NCI-H2171 (cell line): ENCODE measurements around the gene GPR85.
"Not testable (repeated sequence)": the region's sequence is repeated elsewhere in the genome, so short reads cannot be mapped to it uniquely, and the experiment has no call there.

Experiments
- DNase-seq: peaks from one replicate; lab custom pipeline; 2025; lab: John Stamatoyannopoulos, UW

The GPR85 gene, protein sequence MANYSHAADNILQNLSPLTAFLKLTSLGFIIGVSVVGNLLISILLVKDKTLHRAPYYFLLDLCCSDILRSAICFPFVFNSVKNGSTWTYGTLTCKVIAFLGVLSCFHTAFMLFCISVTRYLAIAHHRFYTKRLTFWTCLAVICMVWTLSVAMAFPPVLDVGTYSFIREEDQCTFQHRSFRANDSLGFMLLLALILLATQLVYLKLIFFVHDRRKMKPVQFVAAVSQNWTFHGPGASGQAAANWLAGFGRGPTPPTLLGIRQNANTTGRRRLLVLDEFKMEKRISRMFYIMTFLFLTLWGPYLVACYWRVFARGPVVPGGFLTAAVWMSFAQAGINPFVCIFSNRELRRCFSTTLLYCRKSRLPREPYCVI

DNA sequence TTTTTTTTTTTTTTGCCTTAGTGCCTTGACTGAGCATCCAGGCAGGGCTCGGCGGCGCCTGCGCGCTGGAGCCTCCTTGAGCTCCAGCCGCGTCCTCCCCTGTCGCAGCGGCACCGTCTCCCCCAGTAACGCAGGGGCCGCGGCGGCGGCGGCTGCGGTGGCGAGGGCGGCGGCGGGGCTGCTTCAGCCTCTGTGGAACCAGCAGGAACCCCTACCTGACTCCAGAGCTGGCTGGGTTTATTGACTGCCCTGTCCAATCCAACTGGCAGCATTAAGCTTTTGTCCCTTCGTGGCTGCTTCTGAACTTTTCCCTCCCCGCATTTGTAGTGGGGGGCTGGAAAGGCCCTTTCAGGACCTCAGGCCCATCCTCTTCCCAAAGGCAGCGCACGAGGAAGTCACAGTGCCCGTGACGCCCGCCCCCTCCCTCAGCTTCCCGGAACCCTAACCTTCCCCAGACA is at the start of gene GPR85:
Gene GPR85 (minus strand): TSS at position 397 of the 458 bp plus-strand sequence. CDS start 2,106 bp downstream, outside the sequence.
- peak; percentile 66 for DNase-seq

DNA sequence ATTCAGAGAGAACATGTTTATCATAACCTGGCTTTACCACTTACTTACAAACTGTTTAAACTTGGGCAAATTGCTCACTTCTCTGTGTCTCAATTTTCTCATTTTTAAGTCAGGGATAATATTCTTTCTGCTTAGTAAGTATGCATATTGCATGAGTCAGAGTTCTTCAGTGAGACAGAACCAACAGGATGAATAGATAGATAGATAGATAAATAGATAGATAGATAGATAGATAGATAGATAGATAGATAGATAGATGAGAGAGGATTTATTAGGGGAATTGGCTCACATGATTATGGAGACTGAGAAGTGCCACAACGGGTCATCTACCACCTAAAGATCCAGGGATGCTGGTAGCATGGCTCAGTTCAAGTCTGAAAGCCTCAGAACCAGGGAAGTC is 47.4 kb upstream of the GPR85 start:
- no peak for DNase-seq

DNA sequence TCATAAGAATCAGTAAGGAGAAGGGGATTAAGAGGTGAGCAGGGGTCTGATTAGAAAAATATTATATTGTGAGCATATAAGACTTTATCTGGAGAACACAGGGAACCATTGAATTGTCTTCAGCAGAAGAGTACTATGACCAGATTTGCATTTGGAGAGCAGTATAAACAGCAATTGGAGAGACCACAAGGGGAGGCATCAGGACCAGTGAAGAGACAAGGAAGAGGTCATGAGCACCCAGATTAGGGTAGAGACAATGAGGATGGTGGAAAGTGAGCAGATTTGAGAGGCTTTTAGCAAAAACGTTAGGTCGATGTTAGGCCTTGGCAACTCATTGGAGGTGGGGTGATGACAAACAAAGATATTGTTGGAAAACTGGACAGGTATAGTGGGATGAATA is 44.7 kb upstream of the GPR85 start:
- no peak for DNase-seq

DNA sequence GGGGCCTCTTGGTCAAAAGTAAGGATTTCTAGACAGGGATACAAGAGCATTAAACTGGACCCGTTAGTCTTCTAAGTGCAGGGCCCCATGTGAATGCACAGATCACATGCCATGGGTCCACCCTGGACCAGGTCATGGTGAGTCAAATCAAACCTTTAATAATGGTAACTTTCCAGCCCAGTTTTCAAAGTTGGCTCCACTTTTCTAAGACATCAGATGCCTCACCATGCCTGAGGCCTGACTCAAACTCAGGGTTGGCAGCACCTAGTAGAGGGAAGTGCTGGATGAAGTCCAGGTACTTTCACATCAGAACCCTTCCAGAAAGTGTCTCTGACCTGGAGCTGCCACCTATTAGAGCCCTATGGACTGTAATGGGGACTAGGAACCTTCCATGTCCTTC is 41.4 kb upstream of the GPR85 start:
- no peak for DNase-seq

DNA sequence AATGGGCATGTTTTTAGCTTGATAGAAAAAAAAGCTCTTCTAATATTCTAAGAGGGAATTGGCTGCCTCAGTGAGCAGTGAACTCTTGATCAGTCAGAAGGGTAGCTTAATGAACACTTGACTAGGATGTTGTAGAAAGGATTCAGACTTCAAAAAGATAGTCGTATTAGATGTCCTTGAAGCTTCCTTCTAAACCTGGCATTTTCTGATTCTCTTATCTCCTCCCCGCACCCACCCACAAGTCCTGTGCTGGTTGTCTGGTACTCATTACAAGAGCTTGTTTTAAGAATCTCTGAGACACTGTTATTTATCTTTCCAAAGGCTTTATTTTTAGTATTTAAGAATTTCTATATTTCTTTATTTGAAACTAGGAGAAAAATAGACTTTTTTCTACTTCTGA is 39.1 kb upstream of the GPR85 start:
- DNase-seq, result no peak

DNA sequence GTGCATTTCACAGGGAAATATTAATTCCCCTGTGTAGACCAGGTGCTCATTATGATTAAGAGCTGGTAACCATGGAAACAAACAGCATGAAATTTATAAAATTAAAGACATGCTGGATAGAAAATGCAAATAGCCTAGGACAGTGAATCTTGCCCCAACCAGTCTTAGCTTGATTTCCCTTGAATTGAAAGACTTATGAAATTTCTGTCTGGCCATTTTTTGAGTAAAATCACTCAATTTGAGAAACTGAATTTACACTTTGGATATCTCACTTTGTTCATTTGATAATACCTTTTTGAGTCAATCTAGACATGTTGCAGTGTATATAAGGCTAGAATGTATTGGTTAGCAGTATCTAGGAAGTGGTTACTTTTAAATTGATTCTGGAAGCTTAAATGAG is 36.1 kb upstream of the GPR85 start:
- DNase-seq, result no peak

DNA sequence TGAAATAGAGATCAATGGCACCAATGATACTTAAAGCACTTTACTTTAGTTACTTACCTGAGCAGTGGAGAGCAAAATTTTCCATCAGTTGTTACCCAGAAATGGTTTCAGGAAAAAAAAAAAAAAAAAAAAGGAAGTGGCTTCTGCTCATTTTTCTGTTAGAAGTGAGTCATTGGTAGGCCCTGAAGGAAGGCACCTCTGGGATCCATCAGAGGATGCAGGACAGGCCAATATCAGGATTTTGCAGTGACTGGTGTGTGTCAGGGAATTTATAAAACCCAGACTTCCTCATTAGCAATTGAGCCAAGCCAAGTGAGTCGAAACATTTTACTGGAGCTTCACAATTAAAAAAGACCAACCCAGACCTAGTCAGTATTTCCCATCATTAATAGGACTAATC is 34.0 kb upstream of the GPR85 start:
- no peak for DNase-seq

DNA sequence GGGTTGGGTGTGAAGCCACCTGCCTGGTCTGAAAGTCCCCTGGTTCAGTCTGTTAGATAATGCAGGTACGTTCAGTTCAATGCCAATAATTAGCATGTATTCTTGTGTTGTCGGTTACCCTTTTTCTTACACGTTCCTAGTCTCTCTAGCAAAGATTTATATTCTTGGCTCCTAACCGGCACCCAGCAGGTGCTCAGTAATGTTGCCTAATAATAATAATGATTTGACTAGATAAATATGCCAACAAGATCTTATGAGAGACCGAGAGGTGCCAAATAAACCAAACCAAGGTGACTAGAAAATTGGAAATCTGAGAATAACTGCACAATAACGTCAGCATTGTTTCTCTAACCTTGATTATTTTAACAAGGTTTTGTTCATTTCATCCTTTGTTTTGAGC is 32.8 kb upstream of the GPR85 start:
- DNase-seq, result no peak

DNA sequence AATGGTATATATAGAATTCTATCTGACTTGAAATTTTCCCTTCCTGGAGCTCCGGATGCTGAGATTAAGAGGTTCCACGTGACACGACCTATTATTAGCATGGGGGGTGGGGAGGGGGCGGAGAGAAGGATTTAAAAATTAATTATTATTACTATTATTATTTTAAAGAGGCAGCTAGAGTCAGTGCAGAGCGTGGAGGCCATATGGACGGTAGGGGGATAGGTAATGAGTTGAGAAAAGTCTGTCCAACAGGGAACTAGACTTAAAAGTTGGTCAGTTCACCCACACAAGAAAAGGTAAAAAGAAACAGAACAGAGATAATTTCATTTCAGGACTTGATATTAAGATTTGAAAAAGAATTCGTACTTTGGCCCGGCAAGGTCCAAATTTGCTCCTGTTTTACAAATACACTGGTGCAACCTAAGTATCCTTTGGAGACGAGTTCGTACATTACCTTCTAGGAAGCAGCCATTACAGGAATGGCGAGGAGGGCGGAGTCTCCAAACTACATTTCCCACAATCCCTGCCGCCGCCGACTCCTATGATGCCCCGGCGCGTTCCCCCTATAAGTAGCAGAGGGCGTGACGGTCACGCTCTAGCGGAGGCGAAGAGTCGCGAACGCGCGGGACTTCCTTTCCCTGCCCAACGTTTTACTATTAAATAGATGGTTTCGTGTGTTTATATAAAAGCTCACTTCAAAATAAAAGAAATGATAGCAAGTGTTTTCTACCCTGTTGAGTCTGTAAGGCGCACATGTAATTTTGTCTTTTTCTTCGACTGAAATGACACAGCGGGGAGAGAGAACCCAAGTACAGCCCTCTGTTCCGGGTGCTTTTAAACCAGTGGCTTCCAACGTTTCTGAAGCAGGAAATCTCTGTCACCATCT is 31.7 kb upstream of the GPR85 start, which contains the start of gene SMIM30:
Gene SMIM30 (minus strand): TSS at position 481 of the 886 bp plus-strand sequence. CDS start 976 bp downstream, outside the sequence.
- DNase-seq, result peak; percentile 91

DNA sequence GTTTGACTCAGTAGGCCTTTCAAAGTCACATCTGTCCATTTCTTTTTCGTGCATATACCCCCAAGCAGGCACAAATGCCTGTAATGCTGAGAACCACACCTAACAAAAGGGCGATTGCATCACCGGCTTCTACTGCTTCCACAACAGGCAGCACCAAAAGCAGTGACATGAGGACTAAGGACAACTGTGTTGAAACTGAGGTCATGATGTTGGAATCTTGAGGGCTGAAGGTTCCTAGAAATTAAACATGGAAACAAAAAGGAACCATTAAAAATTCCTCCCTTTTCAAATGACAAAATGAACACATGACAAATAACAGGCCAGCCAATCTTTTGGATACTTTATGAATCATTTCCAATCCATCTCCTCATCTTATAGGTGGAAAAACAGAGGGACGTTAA is 30.7 kb upstream of the GPR85 start:
- DNase-seq, result not testable (repeated sequence)

DNA sequence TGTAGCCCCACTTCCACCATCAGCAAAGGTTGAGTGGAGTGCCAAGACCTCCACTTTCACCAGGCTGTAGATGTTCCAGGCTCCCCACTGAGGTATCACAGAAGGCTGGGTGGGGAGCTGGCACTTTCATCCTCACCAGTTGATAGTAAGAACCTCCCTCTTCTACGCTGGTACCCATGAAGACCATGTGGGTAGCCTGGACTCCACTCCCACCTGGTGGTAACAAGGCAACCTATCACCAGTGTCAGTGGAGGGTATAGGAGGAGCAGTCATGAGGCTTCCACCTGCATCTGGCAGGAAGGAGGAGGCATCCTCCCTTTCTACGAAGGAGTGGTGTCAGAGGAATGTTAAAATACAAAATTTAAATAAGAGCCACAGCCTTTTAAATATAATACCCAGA is 27.3 kb upstream of the GPR85 start:
- DNase-seq, result no peak

DNA sequence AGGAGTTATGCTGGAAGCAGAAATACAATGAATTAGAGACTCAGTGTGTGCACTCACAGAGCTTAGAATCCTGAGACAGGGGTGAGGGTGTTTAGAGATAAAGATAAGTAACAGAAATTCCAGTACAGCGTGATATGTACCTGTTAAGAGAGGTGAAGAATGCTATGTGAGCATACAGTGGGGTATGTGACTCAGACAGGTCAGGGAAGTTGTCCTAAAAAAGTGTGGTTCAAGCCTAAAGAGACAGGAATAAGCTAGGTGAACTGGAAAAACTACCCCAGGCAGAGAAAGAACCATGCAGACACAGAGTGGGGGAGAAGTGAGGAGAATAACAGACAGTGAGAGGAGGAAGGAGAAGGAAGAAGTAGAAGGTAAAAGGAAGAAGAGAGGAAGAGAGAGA is 23.1 kb upstream of the GPR85 start:
- no peak for DNase-seq

DNA sequence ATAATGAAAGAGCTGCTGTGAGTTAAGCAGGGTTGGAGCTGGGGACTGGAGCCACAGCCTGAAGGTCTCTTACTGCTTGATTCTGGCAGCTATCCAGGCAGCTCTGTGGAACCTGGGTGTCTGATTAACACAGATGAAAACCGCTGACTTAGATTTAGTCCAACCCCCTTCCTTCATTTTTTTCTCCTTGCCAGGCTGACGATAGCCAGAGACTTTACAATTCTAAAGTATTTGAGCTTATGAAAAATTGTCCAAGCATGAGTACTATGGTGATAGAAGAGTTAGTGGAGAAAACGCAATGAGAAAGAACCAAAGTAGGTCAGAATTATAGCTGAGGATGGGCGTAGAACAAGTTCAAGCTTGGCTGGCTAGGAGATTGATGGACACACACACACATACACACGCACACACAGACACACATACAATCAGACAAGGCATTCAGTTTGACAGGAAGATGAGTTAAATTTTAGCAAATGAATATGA is 13.5 kb upstream of the GPR85 start:
- no peak for DNase-seq

DNA sequence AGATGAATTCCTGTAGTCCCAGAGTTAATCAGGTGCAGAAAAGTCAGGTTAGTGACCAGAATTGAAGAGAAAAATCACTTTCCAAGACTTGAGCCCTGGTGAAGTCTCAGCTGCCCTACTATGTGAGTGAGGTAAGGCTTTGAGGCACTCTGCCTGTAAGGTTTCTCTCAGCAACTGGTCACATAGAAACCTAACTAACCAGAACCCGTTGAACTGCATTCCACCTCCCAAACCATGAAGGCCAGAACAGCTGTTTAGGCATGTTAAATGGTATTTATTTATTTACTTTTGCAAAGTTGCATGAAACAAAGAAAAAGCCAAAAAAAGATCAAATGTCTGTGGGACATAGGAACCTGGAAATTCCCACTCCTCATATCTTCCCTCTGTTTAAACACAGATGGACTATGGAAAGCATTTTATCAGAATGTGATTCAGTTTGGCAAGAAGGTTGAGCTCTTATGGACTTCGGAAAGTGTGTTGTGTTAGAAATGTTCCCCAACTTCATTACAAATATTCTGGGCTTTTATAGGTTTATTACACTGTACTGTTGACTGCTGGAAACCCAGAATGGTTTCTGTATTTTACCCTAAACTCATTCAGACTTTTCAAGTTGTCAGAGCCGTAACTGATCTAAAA is 12.8 kb upstream of the GPR85 start:
- DNase-seq, result no peak

DNA sequence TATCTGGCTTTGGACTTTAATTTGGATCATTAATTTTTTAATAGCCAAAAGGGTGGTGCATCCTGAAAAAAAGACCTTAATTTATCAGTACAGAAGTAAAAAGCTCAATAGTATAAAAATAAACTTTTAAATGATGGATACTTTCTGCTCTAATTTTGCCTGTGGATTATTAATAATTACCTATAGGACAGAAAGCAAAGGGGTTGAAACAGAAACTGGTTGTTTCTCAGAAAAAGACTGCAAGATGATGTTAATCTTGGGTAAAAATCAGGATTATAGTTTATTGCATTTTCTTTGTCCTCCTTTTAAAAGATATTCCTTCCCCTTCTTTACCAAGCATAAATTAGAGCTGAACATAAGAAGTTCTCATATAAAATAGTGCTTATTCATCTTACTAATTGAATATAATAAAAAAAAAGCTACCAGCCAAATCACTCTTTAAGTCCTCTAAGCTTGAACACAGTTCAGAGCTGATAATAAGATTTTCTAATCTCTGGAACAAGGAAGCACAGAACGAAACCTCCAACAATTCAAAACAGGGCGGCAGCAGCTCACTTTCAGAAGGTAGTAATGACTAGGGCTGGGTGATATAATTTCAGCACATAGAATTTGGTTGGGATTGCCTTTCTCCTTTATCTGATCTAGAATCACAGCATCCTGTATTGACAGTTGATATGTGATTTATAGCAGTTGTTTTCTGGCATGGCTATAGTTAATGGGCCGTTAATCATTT is 8.1 kb upstream of the GPR85 start:
- DNase-seq, result no peak

DNA sequence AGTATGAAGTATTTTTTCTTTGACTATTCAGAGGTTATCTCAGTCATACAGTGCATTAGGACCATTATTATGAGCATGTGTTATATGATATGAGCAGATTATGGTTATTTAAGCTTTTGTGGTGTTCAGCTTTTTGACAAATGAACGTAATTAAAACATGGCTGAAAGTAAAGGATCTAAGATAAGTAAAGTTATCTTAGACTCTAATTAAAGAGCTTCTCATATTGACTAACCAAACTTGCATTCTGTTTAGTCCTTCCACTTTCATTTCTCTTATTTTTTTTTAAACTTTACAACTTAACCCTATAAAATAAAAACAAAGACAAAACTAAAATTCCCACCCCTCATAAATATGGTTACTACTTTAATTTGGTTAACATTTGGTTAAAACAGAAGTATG is 6.9 kb upstream of the GPR85 start:
- DNase-seq, result no peak

DNA sequence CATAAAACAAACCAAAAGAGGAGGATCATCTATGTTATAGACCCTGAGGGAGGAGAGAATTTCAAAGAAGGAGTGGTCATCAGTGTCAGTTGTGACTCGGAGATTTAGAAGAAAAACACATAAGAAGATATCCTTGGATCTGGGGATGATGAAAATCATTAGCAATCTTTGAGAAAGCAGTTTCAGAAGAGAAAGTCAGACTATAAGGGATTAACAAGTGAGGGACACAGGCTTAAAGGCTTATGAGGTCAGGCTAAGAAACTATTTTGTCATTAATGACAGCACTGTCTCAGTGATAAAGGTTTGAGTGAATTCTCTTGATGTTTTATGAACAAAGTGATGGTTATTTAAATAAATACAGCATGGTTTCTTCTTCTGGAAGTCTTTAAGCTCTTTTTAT is 6.1 kb upstream of the GPR85 start:
- DNase-seq, result no peak

DNA sequence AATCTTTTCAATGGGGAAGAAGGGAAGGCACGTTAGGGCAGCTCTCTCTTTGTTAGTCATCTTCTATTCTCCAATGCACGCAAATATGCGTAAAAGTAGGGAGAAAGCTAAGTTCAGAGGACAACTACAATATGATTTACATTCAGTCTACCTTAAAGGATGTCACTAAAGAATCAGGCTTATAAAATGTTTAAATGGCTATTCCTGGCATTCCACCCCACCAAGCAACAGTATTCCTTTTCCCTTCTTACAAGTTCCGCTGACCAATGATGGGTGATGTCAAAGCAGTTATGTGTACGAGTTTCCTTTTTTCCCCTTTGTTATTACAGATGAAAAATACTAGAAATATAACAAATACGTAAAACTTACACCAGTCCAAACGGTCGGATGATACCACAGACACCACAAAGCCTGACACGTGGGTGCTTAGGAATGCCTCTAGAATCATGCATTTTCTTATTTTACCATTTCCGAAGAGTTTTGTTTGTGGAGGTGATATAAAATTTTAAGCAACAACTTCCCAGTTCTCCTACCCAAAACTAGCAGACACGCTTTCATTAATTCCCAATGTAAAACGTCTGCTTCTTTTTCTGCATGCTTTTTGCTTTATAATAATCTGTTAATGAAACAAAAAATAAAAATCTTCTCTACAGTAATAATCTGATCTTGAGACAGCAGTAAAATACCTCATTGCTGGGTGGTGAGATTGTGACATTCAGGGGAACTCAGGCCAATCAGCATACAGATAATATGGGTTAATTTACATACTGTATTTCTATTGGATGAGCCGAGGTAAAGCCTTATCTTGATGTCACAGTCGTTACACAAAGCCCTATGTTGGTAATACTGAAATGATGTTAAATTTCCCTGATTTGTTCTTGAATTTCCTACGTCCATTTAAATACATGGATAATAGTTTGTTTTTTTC is 708 bp upstream of the GPR85 start:
- DNase-seq, result peak; percentile 21

DNA sequence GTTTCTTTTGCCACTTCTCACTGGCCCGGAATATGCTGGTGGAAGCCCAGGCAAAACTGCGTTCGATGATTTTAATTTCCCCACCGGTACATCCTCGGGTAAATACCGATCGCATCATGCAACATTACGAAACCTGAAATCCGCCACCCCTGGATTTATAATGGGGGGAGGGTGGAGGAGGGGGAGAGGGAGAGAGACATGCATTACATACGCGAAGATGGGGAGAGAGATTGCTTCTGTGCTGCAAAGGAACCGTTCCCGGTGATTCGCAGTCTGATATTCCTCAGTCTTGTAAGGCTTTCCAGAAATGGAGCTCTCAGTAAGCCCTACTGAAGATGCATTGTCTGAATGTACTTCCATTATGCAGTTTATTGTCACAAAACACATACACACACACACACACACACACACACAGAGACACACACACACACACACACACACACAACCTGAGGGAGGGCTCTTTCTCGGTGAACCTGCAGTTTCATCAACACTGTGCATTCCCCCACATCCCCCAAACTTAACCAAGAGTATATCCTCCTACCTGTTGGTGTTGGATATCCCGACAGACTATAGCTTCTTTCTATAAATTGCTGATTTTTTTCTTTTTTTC is 741 bp downstream of the GPR85 start:
- DNase-seq, result no peak
